ENCODE data around the gene PLCD4. TPM values are rescaled to one million over a fixed set of nuclear protein-coding genes. Genes with fewer than 3 reads are reported as not detected.

PLCD4 gene
- total RNA-seq, 1 donor from 2014 or later = 0.37 TPM

DNA sequence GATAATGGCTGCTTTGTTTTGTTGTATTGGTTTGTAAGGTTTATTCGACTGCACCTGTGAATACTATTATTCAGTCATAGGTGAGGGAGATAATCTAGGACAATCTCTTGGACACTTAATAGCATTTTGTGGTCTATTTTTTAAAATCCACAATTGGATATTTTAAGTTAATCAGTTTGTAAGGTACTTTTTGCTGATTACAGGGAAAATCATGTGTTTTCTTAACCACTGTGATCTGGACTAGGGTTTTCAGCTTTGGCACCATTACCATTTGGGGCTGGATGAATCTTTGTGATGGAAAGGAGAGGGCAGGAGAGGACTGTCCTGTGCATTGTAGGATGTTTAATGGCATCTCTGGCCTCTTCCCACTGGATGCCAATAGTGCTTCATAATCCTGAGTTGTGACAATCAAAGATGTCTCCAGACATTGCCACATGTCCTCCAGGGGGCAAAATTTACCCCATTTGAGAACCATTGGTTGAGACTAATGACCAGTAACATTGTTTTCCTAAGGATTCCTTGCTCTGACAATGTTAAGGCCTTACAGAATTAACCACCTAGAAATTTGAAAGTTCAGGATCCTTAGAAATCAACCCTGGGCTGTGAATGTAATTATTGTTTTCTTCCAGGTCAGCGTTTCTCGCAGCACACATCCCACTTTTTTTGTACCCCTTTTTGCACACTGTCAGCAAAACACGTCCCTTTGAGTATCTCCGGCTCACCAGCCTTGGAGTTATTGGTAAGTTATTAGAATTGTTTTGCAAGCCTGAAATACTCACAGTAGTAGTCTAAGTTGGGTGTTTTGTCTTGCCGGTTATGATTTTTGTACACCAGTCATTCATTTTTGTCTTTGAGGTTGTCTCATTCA lies 23.5 kb upstream of the PLCD4 start:
- H3K9me3 Mint-ChIP-seq = no peaks in the 10 kb centered on the region
- TF ChIP-seq, protein P1, sequence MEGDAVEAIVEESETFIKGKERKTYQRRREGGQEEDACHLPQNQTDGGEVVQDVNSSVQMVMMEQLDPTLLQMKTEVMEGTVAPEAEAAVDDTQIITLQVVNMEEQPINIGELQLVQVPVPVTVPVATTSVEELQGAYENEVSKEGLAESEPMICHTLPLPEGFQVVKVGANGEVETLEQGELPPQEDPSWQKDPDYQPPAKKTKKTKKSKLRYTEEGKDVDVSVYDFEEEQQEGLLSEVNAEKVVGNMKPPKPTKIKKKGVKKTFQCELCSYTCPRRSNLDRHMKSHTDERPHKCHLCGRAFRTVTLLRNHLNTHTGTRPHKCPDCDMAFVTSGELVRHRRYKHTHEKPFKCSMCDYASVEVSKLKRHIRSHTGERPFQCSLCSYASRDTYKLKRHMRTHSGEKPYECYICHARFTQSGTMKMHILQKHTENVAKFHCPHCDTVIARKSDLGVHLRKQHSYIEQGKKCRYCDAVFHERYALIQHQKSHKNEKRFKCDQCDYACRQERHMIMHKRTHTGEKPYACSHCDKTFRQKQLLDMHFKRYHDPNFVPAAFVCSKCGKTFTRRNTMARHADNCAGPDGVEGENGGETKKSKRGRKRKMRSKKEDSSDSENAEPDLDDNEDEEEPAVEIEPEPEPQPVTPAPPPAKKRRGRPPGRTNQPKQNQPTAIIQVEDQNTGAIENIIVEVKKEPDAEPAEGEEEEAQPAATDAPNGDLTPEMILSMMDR (conservative IDR thresholded peaks at IDR 0.05) = no peak
- DNase-seq (ENCODE audit: low read depth, low spot score) = no peak
- no peak overlapping the region for H3K4me3 Mint-ChIP-seq
- no peaks in the 10 kb centered on the region for H3K27me3 Mint-ChIP-seq (ENCODE audit: low read depth)
- H3K4me1 Mint-ChIP-seq = no peaks in the 10 kb centered on the region
- peaks cover 21% of the 10 kb centered on the region for H3K36me3 Mint-ChIP-seq (ENCODE audit: low read depth)
- no peak overlapping the region for H3K27ac Mint-ChIP-seq (ENCODE audit: unreplicated experiment)

DNA sequence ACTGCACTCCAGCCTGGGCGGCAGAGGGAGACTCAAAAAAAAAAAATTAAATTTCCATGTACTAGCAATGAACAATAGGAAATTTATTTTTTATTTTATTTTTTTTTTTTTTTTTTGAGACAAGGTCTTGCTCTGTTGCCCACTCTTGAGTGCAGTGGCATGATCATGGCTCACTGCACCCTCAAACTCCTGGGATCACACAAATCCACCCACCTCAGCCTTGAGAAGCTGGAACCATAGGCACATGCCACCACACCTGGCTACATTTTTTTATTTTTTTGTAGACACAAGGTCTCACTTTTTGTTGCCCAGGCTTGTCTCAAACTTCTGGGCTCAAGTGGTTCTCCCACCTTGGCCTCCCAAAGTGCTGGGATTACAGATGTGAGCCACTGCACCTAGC lies 22.2 kb upstream of the PLCD4 start:
- no peak overlapping the region for H3K4me3 Mint-ChIP-seq
- TF ChIP-seq, protein P1 (conservative IDR thresholded peaks at IDR 0.05) = no peak
- H3K36me3 Mint-ChIP-seq (ENCODE audit: low read depth) = peaks cover 21% of the 10 kb centered on the region
- H3K27ac Mint-ChIP-seq (ENCODE audit: unreplicated experiment) = no peak overlapping the region
- no peaks in the 10 kb centered on the region for H3K4me1 Mint-ChIP-seq
- H3K27me3 Mint-ChIP-seq (ENCODE audit: low read depth) = no peaks in the 10 kb centered on the region
- no peaks in the 10 kb centered on the region for H3K9me3 Mint-ChIP-seq
- no peak for DNase-seq (ENCODE audit: low read depth, low spot score)

DNA sequence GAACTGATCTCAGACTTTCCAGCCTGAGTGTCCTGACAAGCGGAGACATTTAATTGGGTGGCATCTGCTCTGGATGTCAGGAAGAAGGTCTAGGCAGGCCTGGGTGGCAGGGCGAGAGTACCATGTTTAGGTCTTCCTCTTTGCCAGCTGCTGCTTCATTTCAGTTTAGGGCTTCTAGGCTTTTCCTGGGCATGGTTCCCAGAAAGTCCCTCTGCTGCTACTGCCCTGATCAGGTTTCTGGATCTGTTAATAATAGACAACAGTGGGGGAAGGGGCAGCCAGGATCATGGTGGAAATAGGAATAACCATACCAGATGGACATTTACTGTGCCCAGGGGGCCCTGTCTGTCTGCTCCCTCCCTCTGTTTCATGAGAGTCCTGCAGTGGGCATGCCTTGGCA lies 2.3 kb upstream of the PLCD4 start:
- H3K4me3 Mint-ChIP-seq = no peak overlapping the region
- peaks cover 10% of the 10 kb centered on the region for H3K4me1 Mint-ChIP-seq
- H3K27ac Mint-ChIP-seq (ENCODE audit: unreplicated experiment) = no peak overlapping the region
- no peaks in the 10 kb centered on the region for H3K36me3 Mint-ChIP-seq (ENCODE audit: low read depth)
- no peak for DNase-seq (ENCODE audit: low read depth, low spot score)
- TF ChIP-seq, protein P1 (conservative IDR thresholded peaks at IDR 0.05) = no peak
- H3K27me3 Mint-ChIP-seq (ENCODE audit: low read depth) = no peaks in the 10 kb centered on the region
- no peaks in the 10 kb centered on the region for H3K9me3 Mint-ChIP-seq

DNA sequence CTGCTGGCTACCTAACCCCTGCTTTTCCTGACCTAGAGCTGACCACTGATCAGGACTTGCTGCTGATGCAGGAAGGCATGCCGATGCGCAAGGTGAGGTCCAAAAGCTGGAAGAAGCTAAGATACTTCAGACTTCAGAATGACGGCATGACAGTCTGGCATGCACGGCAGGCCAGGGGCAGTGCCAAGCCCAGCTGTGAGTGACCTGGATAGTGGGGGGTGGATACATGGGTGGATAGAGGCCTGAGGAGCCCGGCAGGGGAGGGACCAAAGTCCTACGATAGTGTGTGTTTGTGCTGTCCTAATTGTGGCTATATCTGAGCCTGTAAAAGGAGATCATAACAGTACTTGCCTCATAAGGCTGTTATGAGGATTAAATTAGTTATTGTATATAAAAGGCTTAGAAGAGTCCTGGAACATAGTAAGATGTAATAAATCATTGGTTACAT lies 8.2 kb downstream of the PLCD4 start:
- TF ChIP-seq, protein P1 (conservative IDR thresholded peaks at IDR 0.05) = no peak
- Mint-ChIP-seq H3K27me3 (ENCODE audit: low read depth) (no peaks in the 10 kb centered on the region), H3K27ac (ENCODE audit: unreplicated experiment) (no peak overlapping the region), H3K4me1 (no peaks in the 10 kb centered on the region), H3K4me3 (no peak overlapping the region), H3K36me3 (ENCODE audit: low read depth) (no peaks in the 10 kb centered on the region), H3K9me3 (no peaks in the 10 kb centered on the region)
- no peak for DNase-seq (ENCODE audit: low read depth, low spot score)

DNA sequence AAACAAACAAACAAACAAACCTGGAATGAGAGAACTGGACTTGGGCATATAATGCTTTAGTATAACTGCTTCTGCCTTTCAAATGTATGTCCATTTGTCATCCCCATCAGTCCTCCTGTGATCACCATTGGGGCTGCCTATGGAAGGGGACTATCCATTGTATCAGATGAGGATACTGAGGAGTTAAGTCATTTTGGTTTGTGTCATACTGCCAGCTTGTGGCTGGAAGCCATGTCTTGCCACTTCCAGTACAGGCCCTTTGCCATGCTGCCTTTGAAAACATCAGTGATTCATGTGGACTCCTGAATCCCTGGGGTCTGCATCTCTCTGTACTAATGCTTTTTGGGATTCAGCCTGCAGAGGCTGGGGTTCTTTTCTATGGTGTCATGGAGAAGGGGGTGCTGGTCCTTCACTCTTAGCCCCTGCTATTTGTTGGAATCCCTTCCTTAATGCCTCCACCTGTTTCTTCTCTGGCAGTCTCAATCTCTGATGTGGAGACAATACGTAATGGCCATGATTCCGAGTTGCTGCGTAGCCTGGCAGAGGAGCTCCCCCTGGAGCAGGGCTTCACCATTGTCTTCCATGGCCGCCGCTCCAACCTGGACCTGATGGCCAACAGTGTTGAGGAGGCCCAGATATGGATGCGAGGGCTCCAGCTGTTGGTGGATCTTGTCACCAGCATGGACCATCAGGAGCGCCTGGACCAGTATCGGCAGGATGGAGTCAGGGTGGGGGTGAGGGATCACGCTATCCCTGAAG lies 10.6 kb downstream of the PLCD4 start:
- no peak for DNase-seq (ENCODE audit: low read depth, low spot score)
- no peaks in the 10 kb centered on the region for H3K4me1 Mint-ChIP-seq
- H3K27me3 Mint-ChIP-seq (ENCODE audit: low read depth) = no peaks in the 10 kb centered on the region
- TF ChIP-seq, protein P1 (conservative IDR thresholded peaks at IDR 0.05) = no peak
- H3K36me3 Mint-ChIP-seq (ENCODE audit: low read depth) = no peaks in the 10 kb centered on the region
- H3K27ac Mint-ChIP-seq (ENCODE audit: unreplicated experiment) = peak overlapping the region; percentile 48
- H3K9me3 Mint-ChIP-seq = no peaks in the 10 kb centered on the region
- H3K4me3 Mint-ChIP-seq = no peak overlapping the region
